Fibroblast of lung (primary cell): Measurements from ENCODE around the gene TENM4.

Source experiments
- CTCF ChIP-seq, 2 donors: IDR thresholded peaks in 1 of 2; conservative IDR thresholded peaks in 1 of 2; 1 replicate in 1 of 2; 2 replicates in 1 of 2; pipeline ENCODE4 v1.5.1; 2011 to 2012; ENCODE audit warnings: low read length in 2 of 2, control low read depth in 1 of 2, inconsistent platforms in 1 of 2, low read depth in 1 of 2, mild to moderate bottlenecking in 1 of 2
- EZH2 ChIP-seq: IDR thresholded peaks from 2 replicates; pipeline ENCODE4 v1.5.1; 2012; ENCODE audit warnings: low read length, control low read depth, mild to moderate bottlenecking; ENCODE audit errors: missing control alignments

- no peak for TF ChIP-seq EZH2
- TF ChIP-seq CTCF (conservative IDR thresholded peaks at IDR 0.05 in 1 of 2, IDR thresholded peaks at IDR 0.05 in 1 of 2; ENCODE audit: low read depth in 1 of 2, low read length in 2 of 2), result no peak
These were observed 235.0 kb downstream of the TENM4 start for GRCh38 chr11:79205786-79206185.
